HG03108 (cell line): ENCODE measurements around the gene PARVG.

Source experiments
- ATAC-seq: cut with Tn5 transposase; IDR thresholded peaks from one replicate; pipeline ENCODE4 v1.9.1; 2021; ENCODE audit warnings: moderate library complexity; ENCODE audit not compliant: unreplicated experiment

The PARVG gene

GRCh38 chr22:44179196-44179988 lies 1.3 kb upstream of the PARVG start:
- no peak for ATAC-seq

GRCh38 chr22:44179989-44180705 lies 578 bp upstream of the PARVG start:
- ATAC-seq, result no peak

GRCh38 chr22:44181033-44181911 lies 547 bp downstream of the PARVG start:
- ATAC-seq, result no peak

- ATAC-seq, result no peak
Observed at GRCh38 chr22:44181912-44182587, 1.3 kb downstream of the PARVG start.

GRCh38 chr22:44182588-44183286 lies 2.0 kb downstream of the PARVG start:
- ATAC-seq, result no peak

GRCh38 chr22:44183287-44183588 lies 2.5 kb downstream of the PARVG start:
- no peak for ATAC-seq

- no peak for ATAC-seq
Observed at GRCh38 chr22:44184006-44184405, 3.3 kb downstream of the PARVG start.

- no peak for ATAC-seq
Observed at GRCh38 chr22:44185237-44186120, 4.8 kb downstream of the PARVG start.

- ATAC-seq, result no peak
Observed at GRCh38 chr22:44186121-44186510, 5.4 kb downstream of the PARVG start.

- ATAC-seq, result no peak
Observed at GRCh38 chr22:44186737-44187136, 6.0 kb downstream of the PARVG start.

- no peak for ATAC-seq
Observed at GRCh38 chr22:44187652-44188230, 7.0 kb downstream of the PARVG start.

- ATAC-seq, result no peak
Observed at GRCh38 chr22:44188316-44188715, 7.6 kb downstream of the PARVG start.

- no peak for ATAC-seq
Observed at GRCh38 chr22:44188986-44189630, 8.4 kb downstream of the PARVG start.

- ATAC-seq, result no peak
Observed at GRCh38 chr22:44190381-44190976, 9.8 kb downstream of the PARVG start.

- no peak for ATAC-seq
Observed at GRCh38 chr22:44191036-44191454, 10.3 kb downstream of the PARVG start.

GRCh38 chr22:44192098-44192815 lies 11.5 kb downstream of the PARVG start:
- ATAC-seq, result no peak

- no peak for ATAC-seq
Observed at GRCh38 chr22:44192816-44193534, 12.2 kb downstream of the PARVG start.
